Skeletal muscle satellite cell (primary cell): Measurements from ENCODE around the gene C14orf93.

ENCODE experiments used
- H3K27me3 ChIP-seq: 2 replicates; pipeline ENCODE4 v1.7.0; 2013; ENCODE audit warnings: low read length; ENCODE audit not compliant: control insufficient read depth, insufficient read depth
- H3K36me3 ChIP-seq: 2 replicates; pipeline ENCODE4 v1.7.0; 2013; ENCODE audit warnings: mild to moderate bottlenecking, control low read depth, low read length; ENCODE audit not compliant: insufficient read depth
- H3K4me1 ChIP-seq: 2 replicates; pipeline ENCODE4 v1.7.0; 2013; ENCODE audit warnings: low read length; ENCODE audit not compliant: control insufficient read depth, insufficient read depth
- H3K4me2 ChIP-seq: 2 replicates; pipeline ENCODE4 v1.7.0; 2013; ENCODE audit warnings: mild to moderate bottlenecking, low read length
- H3K4me3 ChIP-seq: 2 replicates; pipeline ENCODE4 v1.7.0; 2013; ENCODE audit warnings: low read length
- H3K9ac ChIP-seq: 2 replicates; pipeline ENCODE4 v1.7.0; 2013; ENCODE audit warnings: mild to moderate bottlenecking, low read depth, low read length, moderate library complexity
- H3K9me3 ChIP-seq: replicated peaks from 2 replicates; pipeline ENCODE4 v1.7.0; 2013; ENCODE audit warnings: mild to moderate bottlenecking, control low read depth, low read length

Gene C14orf93

GRCh38 chr14:23052671-23053070, 42.7 kb upstream of the C14orf93 start:
- Histone ChIP-seq H3K9ac (no peak overlapping the region), H3K4me3 (no peak overlapping the region), H3K9me3 (no peaks in the 10 kb centered on the region), H3K4me1 (peaks cover 19% of the 10 kb centered on the region), H3K4me2 (no peak overlapping the region), H3K27me3 (no peaks in the 10 kb centered on the region), H3K36me3 (no peaks in the 10 kb centered on the region)

GRCh38 chr14:23052182-23052623, 42.3 kb upstream of the C14orf93 start:
- Histone ChIP-seq H3K9ac (no peak overlapping the region), H3K36me3 (no peaks in the 10 kb centered on the region), H3K4me2 (no peak overlapping the region), H3K4me1 (peaks cover 18% of the 10 kb centered on the region), H3K27me3 (no peaks in the 10 kb centered on the region), H3K4me3 (no peak overlapping the region), H3K9me3 (no peaks in the 10 kb centered on the region)

GRCh38 chr14:23051141-23052057, 41.5 kb upstream of the C14orf93 start:
- no peak overlapping the region for H3K9ac ChIP-seq

GRCh38 chr14:23049011-23049410, 39.1 kb upstream of the C14orf93 start:
- H3K9me3 ChIP-seq: no peaks in the 10 kb centered on the region
- no peak overlapping the region for H3K9ac ChIP-seq
- H3K4me1 ChIP-seq: peaks cover 6% of the 10 kb centered on the region
- H3K4me3 ChIP-seq: no peak overlapping the region
- no peak overlapping the region for H3K4me2 ChIP-seq
- no peaks in the 10 kb centered on the region for H3K27me3 ChIP-seq
- H3K36me3 ChIP-seq: no peaks in the 10 kb centered on the region

More at GRCh38 chr14:23051141-23052057, 41.5 kb upstream of the C14orf93 start:
- Histone ChIP-seq H3K4me2 (no peak overlapping the region), H3K9me3 (no peaks in the 10 kb centered on the region), H3K4me1 (peaks cover 10% of the 10 kb centered on the region), H3K36me3 (no peaks in the 10 kb centered on the region), H3K27me3 (no peaks in the 10 kb centered on the region), H3K4me3 (no peak overlapping the region)

- H3K4me1 ChIP-seq: peaks cover 6% of the 10 kb centered on the region
Measured at GRCh38 chr14:23047751-23048693, 38.1 kb upstream of the C14orf93 start.

GRCh38 chr14:23047034-23047634, 37.2 kb upstream of the C14orf93 start:
- Histone ChIP-seq H3K27me3 (no peaks in the 10 kb centered on the region), H3K4me1 (peaks cover 6% of the 10 kb centered on the region), H3K36me3 (no peaks in the 10 kb centered on the region), H3K4me3 (no peak overlapping the region), H3K4me2 (no peak overlapping the region), H3K9me3 (no peaks in the 10 kb centered on the region), H3K9ac (no peak overlapping the region)

More at GRCh38 chr14:23047751-23048693, 38.1 kb upstream of the C14orf93 start:
- Histone ChIP-seq H3K27me3 (no peaks in the 10 kb centered on the region), H3K36me3 (no peaks in the 10 kb centered on the region), H3K9ac (no peak overlapping the region), H3K9me3 (no peaks in the 10 kb centered on the region), H3K4me3 (no peak overlapping the region), H3K4me2 (no peak overlapping the region)

GRCh38 chr14:23045419-23046357, 35.7 kb upstream of the C14orf93 start:
- Histone ChIP-seq H3K4me2 (no peak overlapping the region), H3K4me3 (no peak overlapping the region), H3K27me3 (no peaks in the 10 kb centered on the region), H3K4me1 (peaks cover 9% of the 10 kb centered on the region), H3K9ac (no peak overlapping the region), H3K36me3 (no peaks in the 10 kb centered on the region), H3K9me3 (no peaks in the 10 kb centered on the region)

GRCh38 chr14:23044840-23045239, 34.9 kb upstream of the C14orf93 start:
- H3K9me3 ChIP-seq: no peaks in the 10 kb centered on the region
- no peak overlapping the region for H3K4me3 ChIP-seq
- no peak overlapping the region for H3K9ac ChIP-seq
- H3K36me3 ChIP-seq: no peaks in the 10 kb centered on the region
- H3K27me3 ChIP-seq: no peaks in the 10 kb centered on the region
- no peak overlapping the region for H3K4me2 ChIP-seq
- peaks cover 9% of the 10 kb centered on the region for H3K4me1 ChIP-seq

- Histone ChIP-seq H3K27me3 (no peaks in the 10 kb centered on the region), H3K4me2 (no peak overlapping the region), H3K9ac (no peak overlapping the region), H3K9me3 (no peaks in the 10 kb centered on the region), H3K4me3 (no peak overlapping the region), H3K4me1 (peaks cover 9% of the 10 kb centered on the region), H3K36me3 (no peaks in the 10 kb centered on the region)
Measured at GRCh38 chr14:23043754-23044153, 33.8 kb upstream of the C14orf93 start.

GRCh38 chr14:23043145-23043544, 33.2 kb upstream of the C14orf93 start:
- no peaks in the 10 kb centered on the region for H3K9me3 ChIP-seq
- no peaks in the 10 kb centered on the region for H3K27me3 ChIP-seq
- no peak overlapping the region for H3K9ac ChIP-seq
- peaks cover 9% of the 10 kb centered on the region for H3K4me1 ChIP-seq
- H3K4me3 ChIP-seq: no peak overlapping the region
- no peak overlapping the region for H3K4me2 ChIP-seq
- no peaks in the 10 kb centered on the region for H3K36me3 ChIP-seq
